Caki2 (cell line): ENCODE results near the gene ABHD3. TPM values are rescaled to one million over a fixed set of nuclear protein-coding genes. Genes with fewer than 3 reads are reported as not detected.
"Not testable (repeated sequence)": the region's sequence is repeated elsewhere in the genome, so short reads cannot be mapped to it uniquely, and the experiment has no call there.

ENCODE experiments used
- DNase-seq: peaks from one replicate; pipeline ENCODE4 v3.0.0-alpha.2; 2015; ENCODE audit warnings: low read depth
- in situ Hi-C: cut with HindIII; loops from 2 replicates; pipeline ENCODE4 v1.10.0; 2016; ENCODE audit warnings: low sequenced_read_pairs, low pct_unique_long_range_greater_than_20kb, mixed read lengths
- total RNA-seq: library from RNA; depleted of rRNA; stranded (reverse); fragments of >200 nt; shearing (Covaris generic); gene quantifications from 2 replicates; pipeline ENCODE4 v1.2.3, GENCODE V29; 2014; ENCODE audit warnings: low replicate concordance

The ABHD3 gene
- total RNA-seq, 1 experiment from 2014 or later, result 73.5 TPM

DNA sequence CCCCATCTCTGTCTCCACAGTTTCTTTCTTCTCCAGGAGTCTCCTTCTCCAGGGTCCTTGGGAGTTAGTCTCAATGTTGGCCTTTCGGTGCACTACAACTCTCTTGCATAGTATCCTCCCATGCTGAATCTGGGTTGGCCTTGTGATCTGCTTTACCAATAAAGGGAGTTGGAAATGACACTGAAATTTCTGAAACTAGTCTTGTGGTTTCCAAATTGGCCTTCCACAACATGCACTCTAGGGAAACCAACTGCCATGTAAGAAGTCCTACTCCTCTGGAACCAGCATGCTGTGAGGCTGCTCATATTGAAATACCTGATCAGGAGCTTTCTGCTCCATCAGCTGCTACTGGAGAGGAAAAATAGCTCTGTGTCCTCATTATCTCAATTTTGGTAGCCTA is 9.9 kb upstream of the ABHD3 start:
- in situ Hi-C loops, result no loop called here
- DNase-seq, result no peak

DNA sequence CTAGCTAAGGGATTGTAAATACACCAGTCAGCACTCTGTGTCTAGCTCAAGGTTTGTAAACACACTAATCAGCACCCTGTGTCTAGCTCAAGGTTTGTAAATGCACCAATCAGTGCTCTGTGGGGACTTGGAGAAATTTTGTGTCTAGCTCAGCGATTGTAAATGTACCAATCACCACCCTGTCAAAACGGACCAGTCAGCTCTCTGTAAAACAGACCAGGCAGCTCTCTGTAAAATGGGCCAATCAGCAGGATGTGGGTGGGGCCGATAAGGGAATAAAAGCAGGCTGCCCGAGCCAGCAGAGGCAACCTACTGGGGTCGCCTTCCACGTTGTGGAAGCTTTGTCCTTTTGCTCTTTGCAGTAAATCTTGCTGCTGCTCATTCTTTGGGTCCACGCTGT is 2.6 kb upstream of the ABHD3 start:
- in situ Hi-C loops, DNase-seq: not testable (repeated sequence)

DNA sequence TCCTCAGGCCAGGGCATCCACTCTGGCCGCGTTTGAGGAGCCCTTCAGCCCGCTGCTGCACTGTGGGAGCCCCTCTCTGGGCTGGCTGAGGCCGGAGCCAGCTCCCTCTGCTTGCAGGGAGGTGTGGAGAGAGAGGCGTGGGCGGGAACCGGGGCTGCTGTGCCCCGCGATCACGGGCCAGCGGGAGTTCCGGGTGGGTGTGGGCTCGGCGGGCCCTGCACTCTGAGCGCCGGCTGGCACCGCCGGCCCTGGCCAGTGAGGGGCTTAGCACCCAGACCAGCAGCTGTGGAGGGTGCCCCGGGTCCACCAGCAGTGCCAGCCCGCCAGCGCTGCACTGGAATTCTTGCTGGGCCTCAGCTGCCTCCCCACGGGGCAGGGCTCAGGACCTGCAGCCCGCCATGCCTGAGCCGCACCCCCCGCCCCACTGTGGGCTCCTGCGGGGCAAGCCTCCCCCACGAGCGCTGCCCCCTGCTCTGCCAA is 1.9 kb upstream of the ABHD3 start:
- in situ Hi-C loops, result no loop called here
- DNase-seq, result no peak

GRCh38 chr18:21703241-21703820 is 1.2 kb downstream of the ABHD3 start:
- in situ Hi-C loops, result no loop called here

GRCh38 chr18:21702602-21703001 is 2.0 kb downstream of the ABHD3 start:
- in situ Hi-C loops, result no loop called here
- DNase-seq, result no peak

More at GRCh38 chr18:21703241-21703820, 1.2 kb downstream of the ABHD3 start:
- DNase-seq, result no peak

GRCh38 chr18:21701621-21702020 is 3.0 kb downstream of the ABHD3 start:
- in situ Hi-C loops, result no loop called here
- DNase-seq, result no peak

DNA sequence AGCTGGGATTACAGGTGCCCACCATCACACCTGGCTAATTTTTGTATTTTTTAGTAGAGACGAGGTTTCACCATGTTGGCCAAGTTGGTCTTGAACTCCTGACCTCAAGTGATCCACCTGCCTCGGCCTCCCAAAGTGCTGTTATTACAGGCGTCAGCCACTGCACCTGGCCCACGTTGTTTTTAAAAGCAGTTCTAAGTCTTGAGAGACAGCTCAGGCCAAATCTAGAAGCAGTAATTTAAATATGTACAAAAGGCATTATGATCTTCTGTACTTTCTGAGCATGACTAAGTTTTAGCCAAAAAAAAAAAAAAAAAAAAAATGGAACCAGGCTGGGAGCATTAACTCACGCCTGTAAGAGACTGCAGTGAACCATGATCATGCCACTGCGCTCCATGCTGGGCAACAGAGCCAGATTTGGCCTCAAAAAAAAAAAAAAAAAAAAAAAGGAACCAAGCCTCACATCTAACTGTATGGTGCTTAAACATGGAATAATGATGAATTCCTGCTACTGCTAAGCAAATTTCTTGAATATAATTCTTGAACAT is 4.0 kb downstream of the ABHD3 start:
- in situ Hi-C loops, result no loop called here
- DNase-seq, result no peak

DNA sequence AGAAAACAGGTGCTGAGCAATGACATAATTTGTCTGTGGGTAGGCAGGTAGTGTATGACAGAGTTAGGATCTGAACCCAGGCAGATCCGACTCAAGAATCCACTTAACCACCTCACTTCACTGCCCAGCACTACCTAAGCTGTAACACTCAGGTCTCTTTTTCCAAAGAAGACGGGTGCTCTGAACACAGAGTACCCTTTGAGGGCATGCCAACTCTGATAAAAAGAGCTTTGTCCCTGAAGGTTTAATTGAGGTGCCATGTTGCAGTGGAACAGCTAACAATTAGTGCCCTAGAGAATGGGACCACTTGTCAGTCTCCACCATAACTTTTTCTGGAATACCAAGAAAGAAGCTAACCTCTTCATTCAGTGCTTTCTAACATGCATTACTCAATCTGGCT is 11.3 kb downstream of the ABHD3 start:
- no peak for DNase-seq
- in situ Hi-C loops, result no loop called here

DNA sequence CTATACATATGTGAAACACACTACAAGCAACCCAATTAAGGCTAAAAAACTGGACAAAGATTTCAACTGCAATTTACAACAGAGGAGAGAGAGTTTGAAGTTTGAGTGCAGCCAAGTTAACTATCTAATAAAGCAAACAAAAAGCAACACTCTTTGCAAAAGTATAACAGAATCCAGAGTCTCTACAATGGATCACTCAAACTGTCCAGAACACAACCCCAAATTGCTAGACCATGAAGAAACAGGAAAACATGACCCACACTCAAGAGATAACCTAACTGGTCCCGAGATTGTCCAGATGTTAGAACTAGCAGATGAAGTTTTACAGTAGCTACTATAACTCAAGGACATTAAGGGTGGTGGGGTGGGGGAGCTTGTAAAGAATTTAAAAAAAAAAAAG is 14.8 kb downstream of the ABHD3 start:
- DNase-seq, result no peak
- in situ Hi-C loops, result no loop called here

- in situ Hi-C loops, result no loop called here
- DNase-seq, result no peak
Observed at GRCh38 chr18:21686282-21687105, 18.1 kb downstream of the ABHD3 start.

DNA sequence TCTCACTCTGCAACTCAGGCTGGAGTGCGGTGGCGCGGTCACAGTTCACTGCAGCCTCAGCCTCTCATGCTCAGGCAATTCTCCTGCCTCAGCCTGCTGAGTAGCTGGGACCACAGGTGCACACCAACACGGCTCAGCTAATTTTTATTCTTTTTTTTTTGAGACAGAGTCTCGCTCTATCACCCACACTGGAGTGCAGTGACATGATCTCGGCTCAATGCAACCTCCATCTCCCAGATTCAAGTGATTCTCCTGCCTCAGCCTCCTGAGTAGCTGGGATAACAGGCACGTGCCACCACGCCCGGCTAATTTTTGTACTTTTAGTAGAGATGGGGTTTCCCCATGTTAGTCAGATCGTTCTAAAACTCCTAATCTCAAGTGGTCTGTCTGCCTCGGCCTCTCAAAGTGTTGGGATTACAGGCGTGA is 19.0 kb downstream of the ABHD3 start:
- in situ Hi-C loops, DNase-seq: not testable (repeated sequence)

DNA sequence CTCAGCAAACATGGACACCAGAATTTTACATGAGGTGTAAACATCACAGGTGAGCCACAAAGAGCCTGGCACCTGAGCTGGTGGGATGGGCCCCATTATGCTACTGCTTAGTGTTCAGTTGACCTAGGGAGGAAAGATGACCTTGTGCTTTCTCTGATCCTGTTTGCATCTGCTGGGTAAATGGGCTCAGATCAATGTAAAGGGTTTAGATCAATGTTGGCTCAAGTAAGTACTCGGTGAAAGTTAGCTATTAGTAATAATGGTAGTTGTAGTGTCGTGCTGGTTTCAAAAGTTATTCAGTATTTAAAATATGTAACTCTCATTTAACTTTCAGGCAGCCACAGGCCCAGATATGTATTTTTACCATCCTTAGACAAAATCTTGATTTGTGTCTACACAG is 19.8 kb downstream of the ABHD3 start:
- in situ Hi-C loops, result no loop called here
- no peak for DNase-seq

DNA sequence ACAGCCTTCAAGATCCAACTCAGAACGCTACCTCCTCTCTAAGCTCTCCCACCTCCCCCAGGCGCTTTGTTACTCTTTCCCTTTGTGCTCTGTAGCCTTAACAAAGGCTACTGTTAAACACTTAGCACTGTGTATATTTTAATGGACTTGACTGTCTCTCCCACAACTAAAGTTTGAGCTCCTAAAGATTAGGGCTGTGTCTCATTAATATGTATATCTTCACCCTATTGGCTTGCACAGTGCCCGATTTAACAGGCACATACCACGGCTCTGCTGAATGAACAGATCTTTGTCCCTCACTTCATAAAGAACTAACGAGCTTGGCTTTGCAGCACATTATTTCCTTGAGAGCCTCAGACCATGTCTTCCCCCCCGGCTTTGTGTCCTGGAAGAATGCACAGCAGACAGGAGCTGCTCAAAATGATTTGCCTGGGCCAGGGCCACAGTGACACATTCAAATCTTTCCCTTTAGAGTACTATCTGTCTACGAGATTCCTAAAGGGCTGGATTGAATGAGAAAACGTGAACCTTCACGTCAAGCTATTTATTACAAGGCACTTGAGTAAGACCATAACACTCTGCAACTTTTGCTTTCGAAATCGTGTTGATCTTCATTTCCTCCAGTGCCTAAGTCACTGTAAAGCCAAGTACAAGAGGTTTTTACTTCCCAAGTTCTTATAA is 22.1 kb downstream of the ABHD3 start:
- in situ Hi-C loops, result no loop called here
- no peak for DNase-seq

GRCh38 chr18:21680161-21680560 is 24.4 kb downstream of the ABHD3 start:
- in situ Hi-C loops, result no loop called here
- no peak for DNase-seq

- in situ Hi-C loops, result no loop called here
- no peak for DNase-seq
Observed at GRCh38 chr18:21678859-21679258, 25.7 kb downstream of the ABHD3 start.

DNA sequence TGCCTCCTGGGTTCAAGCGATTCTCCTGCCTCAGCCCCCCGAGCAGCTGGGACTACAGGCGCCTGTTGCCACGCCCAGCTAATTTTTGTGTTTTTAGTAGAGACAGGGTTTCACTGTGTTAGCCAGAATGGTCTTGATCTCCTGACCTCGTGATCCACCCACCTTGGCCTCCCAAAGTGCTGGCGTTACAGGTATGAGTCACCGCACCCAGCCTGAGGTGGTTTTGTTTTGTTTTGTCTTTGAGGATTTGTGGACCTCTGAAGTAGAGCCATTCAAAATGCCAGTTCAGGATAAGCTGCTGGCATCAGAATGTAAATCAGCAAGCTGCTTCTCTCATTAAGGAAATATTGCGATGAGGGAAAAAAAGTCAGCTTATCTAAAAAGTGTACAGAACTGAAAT is 29.2 kb downstream of the ABHD3 start:
- in situ Hi-C loops, result not testable (repeated sequence)
- DNase-seq, result peak; percentile 83

GRCh38 chr18:21672521-21673267 is 31.9 kb downstream of the ABHD3 start:
- DNase-seq, result peak; percentile 88
- in situ Hi-C loops, result no loop called here

GRCh38 chr18:21669736-21670285 is 34.8 kb downstream of the ABHD3 start:
- in situ Hi-C loops, result no loop called here
- DNase-seq, result no peak
